C4-2B (cell line): ENCODE measurements around the gene HDHD5.

ENCODE experiments used
- ZFX ChIP-seq: fragments of 450-650 bp; IDR thresholded peaks from 2 replicates; pipeline ENCODE4 v1.6.1; 2017
- TF ChIP-seq, protein P1 (sequence below): fragments of 450-650 bp; conservative IDR thresholded peaks from 2 replicates; pipeline ENCODE4 v1.5.1; 2017; ENCODE audit warnings: mild to moderate bottlenecking

DNA sequence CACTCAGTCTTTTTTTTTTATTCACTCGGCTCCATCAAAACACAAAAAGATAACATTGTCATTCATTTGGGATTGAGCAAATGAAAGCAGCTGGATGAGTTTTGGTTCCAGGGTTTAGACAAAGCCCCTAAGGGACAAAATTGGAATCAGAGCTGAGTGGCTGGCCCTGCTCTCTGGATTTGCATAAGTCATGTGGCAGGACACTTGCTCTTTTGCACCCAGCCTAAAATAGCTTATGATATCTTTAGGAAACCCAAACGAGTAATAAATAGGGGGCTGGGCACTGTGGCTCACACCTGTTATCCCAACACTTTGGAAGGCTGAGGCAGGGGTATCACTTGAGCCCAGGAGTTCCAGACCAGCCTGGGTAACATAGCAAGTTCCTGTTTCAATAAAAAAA, 27.0 kb downstream of the HDHD5 start:
- TF ChIP-seq, protein P1, sequence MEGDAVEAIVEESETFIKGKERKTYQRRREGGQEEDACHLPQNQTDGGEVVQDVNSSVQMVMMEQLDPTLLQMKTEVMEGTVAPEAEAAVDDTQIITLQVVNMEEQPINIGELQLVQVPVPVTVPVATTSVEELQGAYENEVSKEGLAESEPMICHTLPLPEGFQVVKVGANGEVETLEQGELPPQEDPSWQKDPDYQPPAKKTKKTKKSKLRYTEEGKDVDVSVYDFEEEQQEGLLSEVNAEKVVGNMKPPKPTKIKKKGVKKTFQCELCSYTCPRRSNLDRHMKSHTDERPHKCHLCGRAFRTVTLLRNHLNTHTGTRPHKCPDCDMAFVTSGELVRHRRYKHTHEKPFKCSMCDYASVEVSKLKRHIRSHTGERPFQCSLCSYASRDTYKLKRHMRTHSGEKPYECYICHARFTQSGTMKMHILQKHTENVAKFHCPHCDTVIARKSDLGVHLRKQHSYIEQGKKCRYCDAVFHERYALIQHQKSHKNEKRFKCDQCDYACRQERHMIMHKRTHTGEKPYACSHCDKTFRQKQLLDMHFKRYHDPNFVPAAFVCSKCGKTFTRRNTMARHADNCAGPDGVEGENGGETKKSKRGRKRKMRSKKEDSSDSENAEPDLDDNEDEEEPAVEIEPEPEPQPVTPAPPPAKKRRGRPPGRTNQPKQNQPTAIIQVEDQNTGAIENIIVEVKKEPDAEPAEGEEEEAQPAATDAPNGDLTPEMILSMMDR = no peak
- no peak for TF ChIP-seq ZFX
